ENCODE data around the gene MICALL1. TPM values are rescaled to one million over a fixed set of nuclear protein-coding genes. Genes with fewer than 3 reads are reported as not detected.

Gene MICALL1
- total and polyA plus RNA-seq, 2 of the 13 experiments (the other 11 are each of a cell fraction or from before 2014, with no cell fraction given): 7.6 to 10.6 TPM

DNA sequence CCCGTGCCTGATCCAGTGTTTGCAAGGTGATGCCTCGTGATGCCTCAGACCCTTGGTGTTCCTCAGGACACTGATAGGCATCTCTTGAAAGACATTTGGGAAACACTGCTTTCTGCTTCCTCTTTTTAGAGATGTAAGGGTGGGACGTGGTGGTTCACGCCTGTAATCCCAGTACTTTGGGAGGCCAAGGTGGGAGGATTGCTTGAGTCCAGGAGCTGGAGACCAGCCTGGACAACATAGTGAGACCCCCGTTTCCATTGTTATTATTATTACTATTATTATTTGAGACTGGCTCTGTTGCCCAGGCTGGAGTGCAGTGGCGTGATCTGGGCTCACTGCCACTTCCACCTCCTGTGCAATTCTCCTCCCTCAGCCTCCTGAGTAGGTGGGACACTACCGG lies 84.8 kb downstream of the MICALL1 start (continued):
- TF ChIP-seq MYC (CRISPR knock-in tag; IDR thresholded peaks at IDR 0.05; ENCODE audit: borderline replicate concordance): no peak
- TF ChIP-seq, protein P1, sequence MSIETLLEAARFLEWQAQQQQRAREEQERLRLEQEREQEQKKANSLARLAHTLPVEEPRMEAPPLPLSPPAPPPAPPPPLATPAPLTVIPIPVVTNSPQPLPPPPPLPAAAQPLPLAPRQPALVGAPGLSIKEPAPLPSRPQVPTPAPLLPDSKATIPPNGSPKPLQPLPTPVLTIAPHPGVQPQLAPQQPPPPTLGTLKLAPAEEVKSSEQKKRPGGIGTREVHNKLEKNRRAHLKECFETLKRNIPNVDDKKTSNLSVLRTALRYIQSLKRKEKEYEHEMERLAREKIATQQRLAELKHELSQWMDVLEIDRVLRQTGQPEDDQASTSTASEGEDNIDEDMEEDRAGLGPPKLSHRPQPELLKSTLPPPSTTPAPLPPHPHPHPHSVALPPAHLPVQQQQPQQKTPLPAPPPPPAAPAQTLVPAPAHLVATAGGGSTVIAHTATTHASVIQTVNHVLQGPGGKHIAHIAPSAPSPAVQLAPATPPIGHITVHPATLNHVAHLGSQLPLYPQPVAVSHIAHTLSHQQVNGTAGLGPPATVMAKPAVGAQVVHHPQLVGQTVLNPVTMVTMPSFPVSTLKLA (IDR thresholded peaks at IDR 0.05): no peak
- no peak for TF ChIP-seq HOXD1 (CRISPR knock-in tag; IDR thresholded peaks at IDR 0.05)
- TF ChIP-seq THYN1 (CRISPR knock-in tag; IDR thresholded peaks at IDR 0.05; ENCODE audit: borderline replicate concordance, low read depth): no peak
- TF ChIP-seq CENPX (CRISPR knock-in tag; IDR thresholded peaks at IDR 0.05): no peak
- no peak for TF ChIP-seq ZNF629 (CRISPR knock-in tag; conservative IDR thresholded peaks at IDR 0.05)
- TF ChIP-seq, protein P2, sequence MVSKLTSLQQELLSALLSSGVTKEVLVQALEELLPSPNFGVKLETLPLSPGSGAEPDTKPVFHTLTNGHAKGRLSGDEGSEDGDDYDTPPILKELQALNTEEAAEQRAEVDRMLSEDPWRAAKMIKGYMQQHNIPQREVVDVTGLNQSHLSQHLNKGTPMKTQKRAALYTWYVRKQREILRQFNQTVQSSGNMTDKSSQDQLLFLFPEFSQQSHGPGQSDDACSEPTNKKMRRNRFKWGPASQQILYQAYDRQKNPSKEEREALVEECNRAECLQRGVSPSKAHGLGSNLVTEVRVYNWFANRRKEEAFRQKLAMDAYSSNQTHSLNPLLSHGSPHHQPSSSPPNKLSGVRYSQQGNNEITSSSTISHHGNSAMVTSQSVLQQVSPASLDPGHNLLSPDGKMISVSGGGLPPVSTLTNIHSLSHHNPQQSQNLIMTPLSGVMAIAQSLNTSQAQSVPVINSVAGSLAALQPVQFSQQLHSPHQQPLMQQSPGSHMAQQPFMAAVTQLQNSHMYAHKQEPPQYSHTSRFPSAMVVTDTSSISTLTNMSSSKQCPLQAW (CRISPR knock-in tag; IDR thresholded peaks at IDR 0.05): no peak
- TF ChIP-seq, protein P3, sequence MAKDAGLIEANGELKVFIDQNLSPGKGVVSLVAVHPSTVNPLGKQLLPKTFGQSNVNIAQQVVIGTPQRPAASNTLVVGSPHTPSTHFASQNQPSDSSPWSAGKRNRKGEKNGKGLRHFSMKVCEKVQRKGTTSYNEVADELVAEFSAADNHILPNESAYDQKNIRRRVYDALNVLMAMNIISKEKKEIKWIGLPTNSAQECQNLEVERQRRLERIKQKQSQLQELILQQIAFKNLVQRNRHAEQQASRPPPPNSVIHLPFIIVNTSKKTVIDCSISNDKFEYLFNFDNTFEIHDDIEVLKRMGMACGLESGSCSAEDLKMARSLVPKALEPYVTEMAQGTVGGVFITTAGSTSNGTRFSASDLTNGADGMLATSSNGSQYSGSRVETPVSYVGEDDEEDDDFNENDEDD (CRISPR knock-in tag; IDR thresholded peaks at IDR 0.05; ENCODE audit: borderline replicate concordance): no peak
- no peak for TF ChIP-seq RAD21 (CRISPR knock-in tag; IDR thresholded peaks at IDR 0.05)
- no peak for TF ChIP-seq POLR2AphosphoS5 (IDR thresholded peaks at IDR 0.05; ENCODE audit: low read depth, low read length)
- TF ChIP-seq DPF2 (CRISPR knock-in tag; IDR thresholded peaks at IDR 0.05; ENCODE audit: borderline replicate concordance, low read depth): no peak
- no peak for TF ChIP-seq ZMYM2 (CRISPR knock-in tag; IDR thresholded peaks at IDR 0.05)
- TF ChIP-seq HIC2 (CRISPR knock-in tag; IDR thresholded peaks at IDR 0.05; ENCODE audit: low read depth): no peak
